Smooth muscle cell of the brain vasculature (primary cell): ENCODE results near the gene PDSS1.

ENCODE experiments used
- DNase-seq: peaks from one replicate; pipeline ENCODE4 v3.0.0-alpha.2; 2012; ENCODE audit warnings: low read depth, low spot score

Gene PDSS1

DNA sequence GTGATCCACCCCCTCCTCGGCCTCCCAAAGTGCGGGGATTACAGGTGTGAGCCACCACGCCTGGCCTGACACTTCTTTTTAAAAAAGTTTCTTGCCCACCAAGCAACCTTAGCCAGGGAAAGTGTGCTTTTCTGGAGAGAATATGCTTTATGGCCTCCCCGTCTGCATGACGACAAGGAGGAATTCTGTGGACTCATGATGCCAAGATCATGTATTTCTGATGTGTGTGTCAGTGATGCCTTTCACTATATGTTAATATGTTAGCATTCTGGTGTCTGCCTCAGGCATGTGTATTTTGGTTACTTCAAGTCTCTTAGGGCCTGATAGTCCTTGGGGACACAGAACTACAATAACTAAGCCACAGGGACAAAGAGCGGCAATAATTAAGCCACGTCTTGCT lies 2.1 kb downstream of the PDSS1 start:
- DNase-seq: no peak

DNA sequence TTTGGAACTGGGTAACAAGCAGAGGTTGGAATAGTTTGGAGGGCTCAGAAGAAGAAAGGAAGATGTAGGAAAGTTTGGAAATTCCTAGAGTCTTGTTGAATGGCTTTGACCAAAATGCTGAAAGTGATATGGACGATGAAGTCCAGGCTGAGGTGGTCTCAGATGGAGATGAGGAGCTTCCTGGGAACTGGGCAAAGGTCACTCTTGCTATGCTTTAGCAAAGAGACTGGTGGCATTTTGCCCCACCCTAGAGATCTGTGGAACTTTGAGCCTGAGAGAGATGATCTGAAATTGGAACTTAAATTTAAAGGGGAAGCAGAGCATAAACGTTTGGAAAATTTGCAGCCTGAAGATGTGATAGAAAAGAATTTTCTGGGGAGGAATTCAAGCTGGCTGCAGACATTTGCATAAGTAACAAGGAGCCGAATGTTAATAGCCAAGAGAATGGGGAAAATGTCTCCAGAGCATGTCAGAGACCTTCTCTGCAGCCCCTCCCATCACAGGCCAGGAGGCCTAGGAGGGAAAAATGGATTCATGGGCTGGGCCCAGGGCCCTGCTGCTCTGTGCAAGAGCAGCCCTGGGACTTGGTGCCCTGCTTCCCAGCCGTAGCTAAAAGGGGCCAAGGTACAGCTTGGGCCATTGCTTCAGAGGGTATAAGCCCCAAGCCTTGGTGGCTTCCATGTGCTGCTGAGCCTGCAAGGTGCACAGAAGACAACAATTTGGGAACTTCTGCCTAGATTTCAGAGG lies 3.6 kb downstream of the PDSS1 start:
- DNase-seq: no peak

DNA sequence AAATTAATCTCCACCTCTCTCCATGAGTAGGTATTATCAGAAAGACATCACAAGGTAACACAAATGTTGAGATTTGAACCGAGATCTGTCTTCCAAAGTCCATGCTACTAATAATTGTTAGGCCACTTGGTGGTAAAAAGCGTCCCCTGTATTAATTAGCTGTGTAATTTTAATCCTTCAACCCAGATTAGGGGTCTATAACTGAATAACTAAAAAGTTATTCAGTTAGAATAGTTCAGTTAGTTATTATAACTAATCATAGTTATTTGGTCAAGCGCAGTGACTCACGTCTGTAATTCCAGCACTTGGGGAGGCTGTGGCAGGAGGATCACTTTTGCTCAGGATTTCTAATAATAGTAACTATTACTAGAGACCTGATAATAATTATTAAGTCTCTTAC lies 5.6 kb downstream of the PDSS1 start:
- no peak for DNase-seq

DNA sequence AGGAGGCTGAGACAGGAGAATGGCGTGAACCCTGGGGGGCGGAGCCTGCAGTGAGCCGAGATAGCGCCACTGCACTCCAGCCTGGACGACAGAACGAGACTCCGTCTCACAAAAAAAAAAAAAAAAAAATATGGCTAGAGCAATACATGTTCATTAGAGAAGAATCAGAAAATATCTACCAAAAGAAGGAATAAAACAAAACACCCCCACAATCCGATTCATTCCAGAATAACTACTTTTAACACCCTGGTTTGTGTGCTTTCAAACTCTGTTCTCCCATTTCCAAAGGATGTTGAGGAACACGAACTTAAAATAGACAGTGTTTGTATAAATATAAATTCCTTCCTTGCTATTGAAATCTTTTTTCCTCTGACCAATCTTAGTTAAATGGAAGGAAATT lies 6.5 kb downstream of the PDSS1 start:
- DNase-seq: no peak

DNA sequence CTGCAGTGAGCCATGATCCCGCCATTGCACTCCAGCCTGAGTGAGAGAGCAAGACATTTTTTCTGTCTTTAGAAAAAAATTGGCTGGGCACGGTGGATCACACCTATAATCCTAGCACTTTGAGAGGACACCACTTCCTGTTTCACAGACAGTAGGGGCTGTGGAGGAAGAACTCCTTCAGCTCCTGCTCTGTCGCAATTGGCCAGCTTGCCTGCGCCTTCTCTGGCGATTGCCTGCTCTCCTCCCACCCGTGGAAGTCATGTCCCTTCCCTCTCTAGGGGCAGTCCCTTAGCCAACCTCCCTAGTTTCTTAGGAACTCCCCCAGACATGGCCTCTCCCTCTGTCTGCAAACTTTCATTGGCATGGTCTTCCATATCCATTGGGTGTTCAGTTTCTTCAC lies 8.7 kb downstream of the PDSS1 start:
- no peak for DNase-seq

DNA sequence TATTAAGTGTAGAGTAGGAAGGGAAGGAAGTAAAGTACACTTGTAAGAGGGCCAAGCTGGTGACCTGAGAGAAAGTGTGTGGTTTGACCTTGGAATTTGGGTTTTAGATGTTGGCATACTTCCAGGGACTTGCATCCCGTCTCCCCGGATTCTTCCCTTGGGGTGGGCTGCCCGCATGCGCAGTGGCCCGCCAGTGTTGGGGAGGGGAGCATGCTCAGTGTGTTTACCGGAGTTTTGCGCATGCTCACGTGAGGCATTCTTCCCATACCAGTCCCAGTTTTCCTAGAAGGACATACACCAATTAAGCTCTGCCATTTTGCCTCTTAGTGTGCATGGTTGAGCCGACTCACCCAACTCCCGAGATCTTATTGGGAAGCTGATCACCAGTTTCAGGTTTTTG lies 9.4 kb downstream of the PDSS1 start:
- no peak for DNase-seq

DNA sequence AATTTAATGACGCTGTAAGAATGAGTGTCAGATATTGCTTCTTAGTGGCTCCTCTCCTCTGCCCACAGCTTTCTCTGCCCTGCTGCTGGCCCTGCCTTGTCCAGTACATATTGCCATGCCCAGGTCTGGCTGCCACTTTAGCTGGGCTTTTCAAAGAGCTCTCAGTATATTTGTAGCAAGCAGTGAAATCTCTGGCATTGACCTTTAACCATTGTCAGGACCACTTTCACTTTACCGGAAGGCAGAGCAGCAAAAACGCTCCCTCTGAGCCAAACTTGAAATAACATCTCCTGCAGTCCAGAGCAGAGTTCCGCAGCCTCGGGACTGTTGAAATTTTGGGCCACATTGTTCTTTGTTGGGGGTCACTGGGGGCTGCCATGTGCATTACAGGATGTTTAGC lies 13.8 kb downstream of the PDSS1 start:
- DNase-seq: no peak

DNA sequence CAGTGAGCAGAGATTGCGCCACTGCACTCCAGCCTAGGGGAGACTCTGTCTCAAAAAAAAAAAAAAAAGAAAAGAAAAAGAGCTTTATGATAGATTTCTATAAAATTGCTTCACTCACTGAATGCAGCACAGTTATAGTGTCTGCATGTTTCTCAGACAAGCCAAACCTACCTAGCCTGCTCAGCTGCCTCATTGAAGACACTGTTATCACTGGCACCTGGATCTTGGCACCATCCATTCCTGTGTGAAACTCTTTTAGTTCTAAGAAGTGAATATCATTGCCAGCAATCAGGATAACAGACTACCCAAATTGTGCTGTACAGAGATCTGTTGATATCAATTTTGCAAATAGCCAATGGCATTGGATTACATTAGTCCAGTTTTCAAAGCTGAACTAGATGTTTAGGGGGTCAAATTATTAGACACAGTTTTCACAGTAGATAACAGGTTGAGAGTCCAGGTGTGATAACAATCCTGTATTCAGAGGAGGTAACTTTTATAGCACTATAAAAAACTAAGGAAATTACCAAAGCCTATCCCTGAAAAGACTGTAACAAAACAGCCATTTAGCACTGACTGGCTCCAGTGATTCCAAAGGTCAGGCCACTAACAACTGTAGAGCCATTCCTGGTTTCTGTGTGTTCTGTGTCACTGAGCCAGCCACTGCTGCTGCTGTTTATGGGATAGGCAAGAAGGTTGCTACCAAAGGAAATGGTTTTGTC lies 17.1 kb downstream of the PDSS1 start:
- no peak for DNase-seq

DNA sequence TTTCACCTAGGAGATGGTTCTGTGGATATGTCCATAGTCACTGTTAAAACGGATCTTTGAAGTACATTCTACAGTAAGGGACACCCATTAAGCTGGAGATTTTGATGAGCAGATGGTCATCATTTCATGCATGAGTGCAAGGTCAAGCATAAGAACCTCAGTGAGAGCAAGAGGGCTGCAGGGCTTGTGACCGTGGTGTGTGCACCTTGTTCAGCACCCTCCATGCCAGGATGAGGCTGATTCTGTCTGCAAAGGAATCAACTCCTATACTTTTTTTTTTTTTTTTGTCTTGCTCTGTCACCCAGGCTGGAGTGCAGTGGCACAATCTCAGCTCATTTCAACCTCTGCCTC lies 17.6 kb downstream of the PDSS1 start:
- DNase-seq: no peak

DNA sequence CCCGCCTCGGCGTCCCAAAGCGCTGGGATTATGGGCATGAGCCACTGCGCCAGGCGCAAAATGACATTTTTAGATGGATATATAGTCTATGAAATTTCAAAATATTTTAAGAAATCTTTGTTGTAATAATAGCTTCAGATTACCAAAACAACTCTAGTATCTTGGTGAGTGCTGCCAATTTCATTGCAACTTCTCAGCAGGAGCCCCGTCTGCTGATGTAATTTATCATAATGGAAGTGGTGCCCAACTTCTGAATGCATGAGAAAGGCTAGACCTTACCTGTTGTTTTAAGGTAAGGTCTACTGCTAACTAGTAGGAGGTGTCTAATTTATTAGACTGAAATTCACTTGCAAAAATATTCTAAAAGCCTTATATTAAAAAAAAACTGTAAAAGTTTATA lies 20.0 kb downstream of the PDSS1 start:
- no peak for DNase-seq

DNA sequence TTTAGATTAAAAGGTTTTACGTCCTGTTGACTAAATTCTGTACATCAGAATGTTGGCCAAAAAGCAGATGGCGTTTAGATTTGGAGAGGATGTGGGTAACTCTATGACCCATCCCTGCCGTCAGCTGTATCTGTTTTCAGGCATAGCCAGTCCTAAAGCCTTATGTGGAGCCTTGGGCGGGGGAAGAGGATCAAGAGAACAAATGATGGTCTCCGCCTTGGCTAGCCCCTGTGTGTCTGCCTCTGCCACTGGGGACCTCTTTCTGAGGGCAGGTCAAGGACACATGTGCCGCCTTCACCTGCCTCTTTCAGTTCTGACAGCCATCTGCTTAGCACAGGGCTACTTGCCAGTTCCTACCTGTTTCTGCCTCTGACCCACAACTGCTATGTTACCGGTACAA lies 24.1 kb downstream of the PDSS1 start:
- no peak for DNase-seq

DNA sequence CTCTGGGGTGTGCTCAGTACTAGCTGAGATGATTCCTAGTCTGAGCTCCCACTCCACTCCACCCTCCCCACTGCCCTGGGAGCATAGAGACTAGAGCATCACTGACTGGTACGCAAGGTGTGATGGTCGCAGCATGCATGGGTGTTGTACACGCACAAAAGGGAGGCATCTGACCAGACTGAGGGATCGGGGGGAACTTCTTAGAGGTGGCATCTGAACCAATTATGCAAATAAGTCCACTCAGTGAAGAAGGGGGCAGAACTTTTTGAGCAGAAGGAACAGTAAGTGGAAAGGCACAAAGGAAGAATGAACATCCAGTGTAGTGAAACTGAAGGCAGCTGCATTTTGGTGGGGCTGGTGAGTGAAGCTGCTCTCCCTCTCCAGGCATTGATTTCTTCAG lies 25.5 kb downstream of the PDSS1 start:
- no peak for DNase-seq

DNA sequence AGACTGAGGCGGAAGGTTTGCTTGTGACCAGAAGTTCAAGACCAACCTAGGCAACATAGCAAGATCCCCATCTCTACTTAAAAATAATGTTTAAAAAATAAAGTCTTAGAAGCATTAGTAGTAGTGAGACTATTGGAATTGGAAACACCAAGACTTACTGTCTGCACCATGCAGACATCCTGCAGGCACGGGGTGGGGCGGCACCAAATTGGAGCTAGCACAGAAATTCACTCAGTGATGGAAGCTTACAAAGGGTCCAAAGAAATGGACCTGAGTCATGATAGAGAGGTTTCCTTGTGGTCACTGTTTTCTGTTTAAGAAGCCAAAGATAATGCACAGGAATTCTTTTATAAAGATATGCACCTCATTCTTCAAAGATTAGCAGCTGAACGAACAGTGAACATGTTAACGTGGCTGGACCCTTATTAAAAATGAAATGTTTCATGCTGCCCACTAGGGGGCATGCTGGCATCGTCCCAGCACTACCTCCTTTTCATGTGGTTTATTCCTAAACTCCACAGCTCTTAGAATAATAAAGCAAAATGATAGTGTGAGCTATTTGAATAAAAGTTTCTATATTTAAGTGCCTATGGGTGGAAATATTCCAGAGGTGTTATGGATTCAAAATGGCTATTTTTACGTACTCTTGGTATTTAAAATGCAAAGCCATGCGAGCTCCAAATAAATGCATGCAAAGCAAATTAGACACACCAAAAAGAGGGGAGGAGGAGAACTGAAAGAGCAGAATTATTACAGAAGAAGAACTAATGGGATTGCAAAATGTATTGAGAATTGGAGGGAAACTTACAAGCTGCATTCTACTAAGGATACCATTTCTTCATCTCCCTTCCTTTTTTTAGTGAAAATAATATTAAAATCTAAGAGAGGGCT lies 28.6 kb downstream of the PDSS1 start:
- DNase-seq: peak; percentile 44

DNA sequence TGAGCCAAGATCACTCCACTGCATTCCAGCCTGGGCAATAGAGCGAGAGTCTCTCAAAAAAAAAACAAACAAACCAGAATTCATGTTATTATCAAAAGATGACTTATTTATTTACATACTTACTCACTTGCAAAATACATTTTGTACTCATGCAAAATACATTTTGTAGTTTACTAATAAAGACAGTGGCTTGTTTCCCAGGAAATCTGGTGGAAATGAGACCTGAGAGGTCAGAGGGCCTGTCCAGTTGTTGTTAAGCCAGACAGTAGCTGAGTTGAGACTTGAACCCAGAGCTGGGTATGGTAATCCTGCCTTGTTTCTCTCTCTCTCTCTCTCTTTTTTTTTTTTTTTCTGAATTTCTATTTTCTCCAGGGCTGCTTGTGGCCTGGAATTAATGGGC lies 29.5 kb downstream of the PDSS1 start:
- no peak for DNase-seq

DNA sequence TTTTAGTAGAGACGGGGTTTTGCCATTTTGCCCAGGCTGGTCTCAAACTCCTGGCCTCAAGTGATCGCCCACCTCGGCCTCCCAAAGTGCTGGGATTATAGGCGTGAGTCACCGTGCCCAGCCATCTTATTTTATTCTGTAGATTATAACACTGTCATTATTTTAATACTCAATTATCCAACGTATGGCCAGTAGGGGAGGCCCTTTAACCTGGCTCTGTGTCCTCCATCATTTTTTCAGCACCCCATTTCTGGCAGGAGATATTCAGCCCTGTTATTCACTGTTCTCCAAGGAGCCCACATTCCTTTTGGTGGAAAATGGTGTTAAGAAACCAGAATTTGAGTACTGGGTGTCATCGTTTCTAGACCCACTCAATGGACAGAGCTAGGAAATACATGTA lies 31.5 kb downstream of the PDSS1 start:
- DNase-seq: no peak

DNA sequence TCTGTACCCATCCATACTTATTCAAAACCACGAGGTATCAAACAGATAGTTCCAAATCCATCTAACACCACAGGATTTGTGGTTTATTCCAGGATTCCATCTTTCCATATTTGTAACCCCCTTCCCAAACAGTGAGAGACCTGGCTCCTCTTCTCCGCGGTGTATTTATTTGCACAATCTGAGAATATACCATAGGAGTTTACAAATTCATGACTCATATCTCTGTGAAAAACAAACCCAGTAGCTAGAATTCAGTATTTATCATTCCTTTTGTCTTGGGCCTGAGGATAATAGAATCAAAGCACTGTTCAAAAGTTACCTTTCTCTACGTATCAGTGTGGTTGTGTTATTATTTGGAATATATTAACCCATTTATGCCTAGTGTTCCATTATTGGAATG lies 31.9 kb downstream of the PDSS1 start:
- no peak for DNase-seq

DNA sequence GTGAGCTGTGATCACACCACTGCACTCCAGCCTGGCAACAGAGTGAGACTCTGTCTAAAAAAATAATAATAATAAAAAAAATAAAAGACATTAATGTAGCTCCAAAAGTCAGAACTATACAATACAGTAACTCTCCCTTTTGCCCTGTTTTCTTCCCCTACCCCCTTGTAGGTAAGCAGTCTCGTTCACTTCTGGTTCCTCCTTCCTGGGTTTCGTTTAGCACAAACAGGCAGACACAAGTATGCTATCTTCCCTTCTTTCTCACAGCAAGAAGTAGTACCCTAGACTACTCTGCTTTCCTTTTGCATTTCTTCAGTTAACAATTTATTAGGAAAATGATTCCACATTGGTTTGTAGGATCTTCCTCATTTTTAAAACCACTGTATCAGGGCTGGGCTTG lies 33.1 kb downstream of the PDSS1 start:
- no peak for DNase-seq

DNA sequence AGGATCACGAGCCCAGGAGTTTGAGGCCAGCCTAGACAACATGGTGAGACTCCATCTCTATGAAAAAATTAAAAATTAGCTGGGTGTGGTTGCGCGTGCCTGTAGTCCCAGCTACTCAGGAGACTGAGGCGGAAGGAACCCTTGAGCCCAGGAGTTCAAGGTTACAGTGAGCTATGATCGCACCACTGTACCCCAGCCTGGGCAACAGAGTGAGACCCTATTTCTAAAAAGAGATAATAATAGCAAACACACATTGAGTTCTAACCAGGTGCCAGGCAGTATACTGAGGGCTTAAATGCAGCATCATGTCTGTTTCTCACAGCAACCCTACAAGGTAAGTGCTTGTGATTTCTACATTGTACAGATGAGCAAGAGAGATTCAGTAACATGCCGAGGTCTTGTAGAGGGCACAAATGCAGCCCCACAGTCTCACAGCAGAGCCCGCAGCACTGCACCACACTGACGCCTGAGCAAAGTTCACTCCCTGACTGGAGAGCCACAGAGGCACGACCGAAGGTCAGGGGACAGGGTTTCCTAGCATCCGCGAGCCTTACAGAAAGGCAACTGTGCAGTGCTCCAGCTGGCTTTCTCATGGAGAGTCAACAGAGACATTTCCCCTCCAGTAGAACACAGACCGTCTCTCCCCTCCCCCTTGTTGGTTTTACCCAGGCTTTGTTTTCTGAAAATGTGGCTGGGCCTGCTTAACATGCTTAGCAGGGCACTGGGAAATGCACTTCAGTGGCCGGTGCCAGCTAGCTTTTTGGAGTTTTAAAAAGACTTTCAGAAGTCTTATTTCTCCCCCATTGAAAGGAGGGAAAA lies 36.5 kb downstream of the PDSS1 start:
- no peak for DNase-seq

DNA sequence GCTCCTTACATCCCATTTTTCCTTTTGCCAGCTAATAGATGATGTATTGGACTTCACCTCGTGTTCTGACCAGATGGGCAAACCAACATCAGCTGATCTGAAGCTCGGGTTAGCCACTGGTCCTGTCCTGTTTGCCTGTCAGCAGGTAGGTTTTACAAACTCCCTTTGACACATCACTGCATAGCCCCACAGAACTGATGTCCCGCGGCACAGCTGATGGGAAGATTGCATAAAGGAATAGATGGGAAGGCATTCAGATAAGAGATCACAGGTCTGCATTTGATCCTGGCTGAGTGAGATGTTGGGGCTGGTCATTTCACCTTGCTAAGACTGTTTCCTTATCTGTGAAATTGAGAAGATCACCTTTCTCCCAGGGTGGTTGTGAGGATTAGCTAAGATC lies 37.9 kb downstream of the PDSS1 start:
- no peak for DNase-seq

DNA sequence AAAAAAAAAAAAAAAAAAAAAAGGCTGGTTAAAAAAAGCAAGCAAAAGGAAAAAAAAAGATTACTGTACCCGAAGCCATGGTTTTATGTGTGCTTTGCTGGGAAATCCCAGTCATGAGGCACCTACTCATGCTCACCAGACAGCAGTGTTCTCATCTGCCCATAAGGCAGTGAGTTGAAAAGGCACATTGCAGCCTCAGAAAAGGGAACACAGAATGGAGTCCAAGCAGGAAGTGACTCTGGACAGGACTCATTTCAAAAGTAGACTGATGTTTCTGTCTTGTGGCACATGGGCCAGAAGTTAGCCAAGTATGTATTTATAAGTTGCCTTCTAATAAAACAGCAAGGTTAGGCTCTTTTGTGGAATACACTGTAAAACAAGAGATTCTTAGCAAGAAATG lies 40.2 kb downstream of the PDSS1 start:
- no peak for DNase-seq

DNA sequence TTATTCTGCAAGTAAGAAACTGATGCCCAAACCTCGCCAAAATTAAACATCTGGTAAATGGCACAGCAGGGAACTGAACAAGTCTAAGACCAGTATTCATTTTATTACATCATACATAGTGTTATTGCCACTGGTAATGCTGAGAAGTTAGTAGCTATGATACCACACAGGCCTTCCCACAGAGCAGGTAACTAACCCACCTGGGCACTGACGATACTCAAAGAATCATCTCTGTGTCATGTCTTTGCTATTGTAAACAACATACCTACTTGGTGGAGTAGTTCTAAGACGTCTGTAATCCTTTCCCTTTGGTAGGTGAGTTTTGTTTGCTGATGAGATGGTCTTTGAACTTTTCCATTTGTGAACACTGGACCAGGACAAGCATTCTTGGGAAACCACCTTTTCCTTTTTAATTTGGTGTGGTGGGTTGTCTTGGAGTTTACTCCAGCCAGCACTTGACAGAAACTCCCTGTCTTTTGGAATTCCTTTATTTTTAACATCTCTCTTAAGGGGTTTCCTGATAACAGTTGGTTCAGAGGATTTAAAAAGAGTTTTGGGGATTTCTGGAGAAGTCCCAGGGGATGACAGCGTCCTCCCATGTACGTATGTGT lies 40.9 kb downstream of the PDSS1 start:
- no peak for DNase-seq
